Heart left ventricle (tissue), 13 donors: ENCODE measurements around the gene NELFB.

Experiments used
- POLR2A ChIP-seq, 2 donors: fragments of 450-650 bp; IDR thresholded peaks; one replicate each; pipeline ENCODE4 v1.6.1; 2017; ENCODE audit warnings: antibody characterized with exemption in 2 of 2, mild to moderate bottlenecking in 2 of 2, moderate library complexity in 2 of 2
- TF ChIP-seq, protein P1 (sequence below), 12 donors: fragments of 200-600 bp; sonication (generic) in 4 of 12; IDR thresholded peaks; one replicate each; pipeline versions ENCODE4 v1.5.0 to v1.8.0; 2018 to 2022; ENCODE audit warnings: antibody characterized with exemption in 12 of 12, mild to moderate bottlenecking in 5 of 12
- donor health status: ischemic (EF 13 %, LVEDD 7.1; RV severe dilation, severe dysfunction).
- donor health status: DM: no; HTN: yes; CAD: no.
- donor health status: DM: no; HTN: no; CAD: no.
- donor health status: ischemic (EF 25% LVEDD 6.9; RV normal size, moderate dysfunction).
- donor health status: ischemic (EF 25% LVEDD 5.7; RV mildly dilated, moderate dysfunction).
- donor health status: ischemic (EF 35%, LVEDD 5.7; RV mildly dilated, moderate dysfunction).
- donor health status: nonischemic (EF 11% LVEDD 7.7; RV severe dilation, severe dysfunction).
- donor health status: DM: yes; HTN: yes; CAD: no.
- donor health status: PGD.
- donor health status: ischemic (EF 29% LVEDD 5.4; RV normal size, mild dysfunction).
- donor health status: nonischemic (EF 23%, LVEDD 6.1; RV moderate dilation, normal function).

DNA sequence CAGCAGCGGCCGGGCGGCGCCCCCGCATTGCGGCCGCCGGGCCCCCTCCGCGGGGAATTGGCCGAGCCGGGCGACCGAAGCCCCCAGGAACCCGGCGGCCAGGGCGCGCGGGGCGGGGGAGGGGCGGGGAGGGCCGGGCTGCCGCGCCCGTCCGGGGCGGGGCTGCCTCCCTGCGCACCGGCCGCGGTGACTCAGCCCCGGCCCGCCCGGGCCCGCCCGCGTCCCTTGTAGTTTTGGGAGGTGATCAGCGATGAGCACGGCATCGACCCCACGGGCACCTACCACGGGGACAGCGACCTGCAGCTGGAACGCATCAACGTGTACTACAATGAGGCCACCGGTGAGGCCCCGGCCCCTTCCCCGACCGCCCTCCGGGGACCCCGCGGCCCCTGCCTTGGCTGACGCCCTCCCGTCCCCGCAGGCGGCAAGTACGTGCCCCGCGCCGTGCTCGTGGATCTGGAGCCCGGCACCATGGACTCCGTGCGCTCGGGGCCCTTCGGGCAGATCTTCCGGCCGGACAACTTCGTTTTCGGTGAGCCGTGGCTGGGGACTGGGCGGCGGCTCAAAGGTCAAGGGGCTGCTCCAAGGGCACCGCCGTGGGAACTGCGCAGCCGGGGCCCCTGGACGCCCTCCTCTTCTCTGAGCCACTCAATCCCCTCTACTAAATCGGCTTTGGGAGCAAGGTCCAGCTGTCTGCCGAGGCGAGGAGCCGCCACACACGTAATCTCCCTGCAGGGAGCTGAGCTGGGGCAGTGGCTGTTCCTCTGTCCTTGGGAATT lies 13.4 kb upstream of the NELFB start:
- TF ChIP-seq, protein P1, sequence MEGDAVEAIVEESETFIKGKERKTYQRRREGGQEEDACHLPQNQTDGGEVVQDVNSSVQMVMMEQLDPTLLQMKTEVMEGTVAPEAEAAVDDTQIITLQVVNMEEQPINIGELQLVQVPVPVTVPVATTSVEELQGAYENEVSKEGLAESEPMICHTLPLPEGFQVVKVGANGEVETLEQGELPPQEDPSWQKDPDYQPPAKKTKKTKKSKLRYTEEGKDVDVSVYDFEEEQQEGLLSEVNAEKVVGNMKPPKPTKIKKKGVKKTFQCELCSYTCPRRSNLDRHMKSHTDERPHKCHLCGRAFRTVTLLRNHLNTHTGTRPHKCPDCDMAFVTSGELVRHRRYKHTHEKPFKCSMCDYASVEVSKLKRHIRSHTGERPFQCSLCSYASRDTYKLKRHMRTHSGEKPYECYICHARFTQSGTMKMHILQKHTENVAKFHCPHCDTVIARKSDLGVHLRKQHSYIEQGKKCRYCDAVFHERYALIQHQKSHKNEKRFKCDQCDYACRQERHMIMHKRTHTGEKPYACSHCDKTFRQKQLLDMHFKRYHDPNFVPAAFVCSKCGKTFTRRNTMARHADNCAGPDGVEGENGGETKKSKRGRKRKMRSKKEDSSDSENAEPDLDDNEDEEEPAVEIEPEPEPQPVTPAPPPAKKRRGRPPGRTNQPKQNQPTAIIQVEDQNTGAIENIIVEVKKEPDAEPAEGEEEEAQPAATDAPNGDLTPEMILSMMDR (IDR thresholded peaks at IDR 0.05): no peak
- TF ChIP-seq POLR2A (IDR thresholded peaks at IDR 0.05): no peak
